ENCODE data around the gene ETV7.

DNA sequence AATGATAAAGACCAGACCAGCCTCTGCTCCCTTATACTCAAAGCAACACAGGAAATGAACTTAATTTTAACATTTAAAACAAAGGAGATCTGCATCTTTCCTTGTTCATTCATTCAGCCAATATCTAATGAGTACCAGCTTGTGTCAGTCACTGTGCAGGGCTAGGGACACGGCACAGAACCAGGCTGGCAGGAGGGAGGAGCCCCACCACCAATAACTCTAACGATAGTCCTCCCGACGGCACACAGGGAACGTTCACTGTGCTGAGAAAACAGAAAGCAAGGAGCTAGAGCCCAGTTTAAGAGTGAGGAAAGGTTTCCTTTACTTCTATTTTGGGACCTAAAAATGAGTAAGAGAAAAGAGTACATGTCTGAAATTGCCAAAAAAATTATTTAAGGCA lies 9.9 kb downstream of the ETV7 start:
- TF ChIP-seq POLR2G (IDR thresholded peaks at IDR 0.05; ENCODE audit: low read depth, low read length) (no peak), ZFP91 (CRISPR knock-in tag; IDR thresholded peaks at IDR 0.05; ENCODE audit: borderline replicate concordance) (no peak), RFX5 (IDR thresholded peaks at IDR 0.05; ENCODE audit: low read depth, low read length) (no peak), CTCF (CRISPR knock-in tag; IDR thresholded peaks at IDR 0.05) (no peak), CEBPZ (IDR thresholded peaks at IDR 0.05; ENCODE audit: low read length) (no peak), ZUFSP (CRISPR knock-in tag; IDR thresholded peaks at IDR 0.05; ENCODE audit: borderline replicate concordance) (no peak), ZBTB10 (CRISPR knock-in tag; IDR thresholded peaks at IDR 0.05; ENCODE audit: borderline replicate concordance) (no peak), BRD4 (CRISPR knock-in tag; IDR thresholded peaks at IDR 0.05) (no peak), ZNF331 (CRISPR knock-in tag; IDR thresholded peaks at IDR 0.05) (no peak), SMAD1 (CRISPR knock-in tag; IDR thresholded peaks at IDR 0.05; ENCODE audit: borderline replicate concordance, low read depth) (no peak), ZBTB8A (CRISPR knock-in tag; IDR thresholded peaks at IDR 0.05; ENCODE audit: borderline replicate concordance, low read depth) (no peak), ZNF777 (CRISPR knock-in tag; IDR thresholded peaks at IDR 0.05) (no peak), BHLHE40 (IDR thresholded peaks at IDR 0.05; ENCODE audit: low read length) (no peak), EED (CRISPR knock-in tag; IDR thresholded peaks at IDR 0.05) (no peak)
